MM.1S (cell line): ENCODE data around the gene GOLIM4.

Experiments used
- DNase-seq: peaks from one replicate; pipeline ENCODE4 v3.0.0-alpha.2; 2015
- H2AFZ ChIP-seq: fragments of 300-600 bp; sonication (generic); 2 replicates; pipeline ENCODE4 v1.6.0; 2016; ENCODE audit warnings: antibody characterized with exemption, low read length
- H3F3A ChIP-seq: fragments of 300-600 bp; sonication (generic); 2 replicates; pipeline ENCODE4 v1.6.1; 2016; ENCODE audit warnings: mild to moderate bottlenecking, antibody characterized with exemption, low read length, moderate library complexity, mixed read lengths; ENCODE audit not compliant: insufficient read depth
- H3K27ac ChIP-seq: fragments of 300-600 bp; sonication (generic); 2 replicates; pipeline ENCODE4 v1.5.1; 2016; ENCODE audit warnings: mild to moderate bottlenecking, low read length
- H3K27me3 ChIP-seq: fragments of 300-600 bp; sonication (generic); replicated peaks from 2 replicates; pipeline ENCODE4 v1.6.0; 2016; ENCODE audit warnings: low read length; ENCODE audit not compliant: insufficient read depth
- H3K36me3 ChIP-seq: fragments of 300-600 bp; sonication (generic); replicated peaks from 2 replicates; pipeline ENCODE4 v1.6.1; 2016; ENCODE audit warnings: mild to moderate bottlenecking, low read length, mixed read lengths; ENCODE audit not compliant: insufficient read depth
- H3K4me1 ChIP-seq: fragments of 300-600 bp; sonication (generic); 2 replicates; pipeline ENCODE4 v1.6.1; 2016; ENCODE audit warnings: low read length, mixed read lengths
- H3K4me2 ChIP-seq: fragments of 300-600 bp; sonication (generic); 2 replicates; pipeline ENCODE4 v1.6.0; 2016; ENCODE audit warnings: low read depth, low read length
- H3K4me3 ChIP-seq: fragments of 300-600 bp; sonication (generic); 2 replicates; pipeline ENCODE4 v1.5.1; 2016; ENCODE audit warnings: low read length, mixed read lengths
- H3K79me2 ChIP-seq: fragments of 300-600 bp; sonication (generic); 2 replicates; pipeline ENCODE4 v1.6.1; 2016; ENCODE audit warnings: mixed run types, low read length, mixed read lengths
- H3K9ac ChIP-seq: fragments of 300-600 bp; sonication (generic); 2 replicates; pipeline ENCODE4 v1.6.1; 2016; ENCODE audit warnings: low read length, mixed read lengths
- H3K9me2 ChIP-seq: fragments of 300-600 bp; sonication (generic); replicated peaks from 2 replicates; pipeline ENCODE4 v1.6.1; 2016; ENCODE audit warnings: mild to moderate bottlenecking, low read length, mixed read lengths; ENCODE audit not compliant: insufficient read depth
- H3K9me3 ChIP-seq: fragments of 300-600 bp; sonication (generic); replicated peaks from 2 replicates; pipeline ENCODE4 v1.6.1; 2016; ENCODE audit warnings: mild to moderate bottlenecking, low read length, mixed read lengths; ENCODE audit not compliant: insufficient read depth
- H4K20me1 ChIP-seq: fragments of 300-600 bp; sonication (generic); 2 replicates; pipeline ENCODE4 v1.6.1; 2016; ENCODE audit warnings: mild to moderate bottlenecking, low read length, moderate library complexity, mixed read lengths; ENCODE audit not compliant: insufficient read depth
- EZH2 ChIP-seq: fragments of 300-600 bp; sonication (generic); optimal IDR thresholded peaks from 2 replicates; pipeline ENCODE3; 2017; ENCODE audit warnings: low read depth, mild to moderate bottlenecking, antibody characterized with exemption, low read length, mixed read lengths
- EZH2phosphoT487 ChIP-seq: fragments of 300-600 bp; sonication (generic); IDR thresholded peaks from 2 replicates; pipeline ENCODE4 v1.6.1; 2018; ENCODE audit warnings: antibody characterized with exemption, low read length
- TF ChIP-seq, protein P1 (sequence below): fragments of 300-600 bp; sonication (generic); IDR thresholded peaks from 2 replicates; pipeline ENCODE4 v1.5.1; 2016; ENCODE audit warnings: antibody characterized with exemption, low read length, mixed read lengths

The GOLIM4 gene

DNA sequence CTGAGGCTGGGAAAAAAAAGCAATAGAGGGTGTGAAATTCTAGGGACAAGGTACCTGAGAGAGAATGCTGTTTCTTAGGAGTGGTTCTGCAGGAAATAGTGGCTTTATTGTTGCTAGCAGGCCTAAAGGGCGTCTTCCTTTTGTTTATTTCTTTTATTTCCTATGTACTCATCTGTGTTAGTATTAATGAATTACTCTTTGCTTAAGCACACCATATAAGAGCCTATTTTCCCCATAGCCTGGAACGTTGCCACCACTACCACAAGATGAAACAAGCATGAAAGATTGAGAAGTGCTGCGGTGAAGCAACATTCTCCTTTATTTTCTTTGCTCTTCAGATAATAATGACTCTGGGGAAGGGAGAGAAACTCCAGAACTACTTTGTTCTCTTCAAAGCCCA lies 21.3 kb upstream of the GOLIM4 start:
- Histone ChIP-seq H3K4me1 (no peaks in the 10 kb centered on the region), H2AFZ (no peak overlapping the region), H3K36me3 (no peaks in the 10 kb centered on the region), H3K9ac (no peak overlapping the region), H3F3A (no peaks in the 10 kb centered on the region), H3K9me2 (no peaks in the 10 kb centered on the region), H3K4me3 (no peak overlapping the region), H3K9me3 (no peaks in the 10 kb centered on the region), H3K27me3 (no peaks in the 10 kb centered on the region), H3K27ac (no peak overlapping the region), H4K20me1 (no peaks in the 10 kb centered on the region), H3K4me2 (no peak overlapping the region), H3K79me2 (no peaks in the 10 kb centered on the region)
- TF ChIP-seq EZH2 (no peak), EZH2phosphoT487 (no peak)
- TF ChIP-seq, protein P1, sequence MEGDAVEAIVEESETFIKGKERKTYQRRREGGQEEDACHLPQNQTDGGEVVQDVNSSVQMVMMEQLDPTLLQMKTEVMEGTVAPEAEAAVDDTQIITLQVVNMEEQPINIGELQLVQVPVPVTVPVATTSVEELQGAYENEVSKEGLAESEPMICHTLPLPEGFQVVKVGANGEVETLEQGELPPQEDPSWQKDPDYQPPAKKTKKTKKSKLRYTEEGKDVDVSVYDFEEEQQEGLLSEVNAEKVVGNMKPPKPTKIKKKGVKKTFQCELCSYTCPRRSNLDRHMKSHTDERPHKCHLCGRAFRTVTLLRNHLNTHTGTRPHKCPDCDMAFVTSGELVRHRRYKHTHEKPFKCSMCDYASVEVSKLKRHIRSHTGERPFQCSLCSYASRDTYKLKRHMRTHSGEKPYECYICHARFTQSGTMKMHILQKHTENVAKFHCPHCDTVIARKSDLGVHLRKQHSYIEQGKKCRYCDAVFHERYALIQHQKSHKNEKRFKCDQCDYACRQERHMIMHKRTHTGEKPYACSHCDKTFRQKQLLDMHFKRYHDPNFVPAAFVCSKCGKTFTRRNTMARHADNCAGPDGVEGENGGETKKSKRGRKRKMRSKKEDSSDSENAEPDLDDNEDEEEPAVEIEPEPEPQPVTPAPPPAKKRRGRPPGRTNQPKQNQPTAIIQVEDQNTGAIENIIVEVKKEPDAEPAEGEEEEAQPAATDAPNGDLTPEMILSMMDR = no peak
- DNase-seq = no peak

DNA sequence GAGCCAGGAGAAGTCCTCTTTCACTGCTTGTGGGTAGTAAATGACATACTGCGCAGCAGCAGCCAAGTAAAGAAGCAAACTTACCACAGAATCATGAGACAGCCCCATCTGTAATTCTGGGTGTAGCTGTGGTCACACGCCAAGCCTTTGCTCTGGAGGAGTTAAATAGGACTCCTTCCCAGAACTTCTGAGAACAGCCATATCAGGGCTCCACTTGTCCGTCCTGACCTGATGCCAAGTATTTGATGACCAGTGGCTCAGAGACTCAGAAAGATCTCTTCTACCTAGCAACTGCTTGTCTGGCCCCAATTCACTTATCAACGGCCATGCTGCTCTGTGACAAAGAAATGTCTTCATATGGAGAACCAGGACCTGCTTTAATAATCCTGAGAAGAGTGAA lies 20.6 kb upstream of the GOLIM4 start:
- H3K9me3 ChIP-seq = no peaks in the 10 kb centered on the region
- H3K4me3 ChIP-seq = no peak overlapping the region
- H3K4me1 ChIP-seq = no peaks in the 10 kb centered on the region
- H3F3A ChIP-seq = no peaks in the 10 kb centered on the region
- no peaks in the 10 kb centered on the region for H3K27me3 ChIP-seq
- H3K27ac ChIP-seq = no peak overlapping the region
- H4K20me1 ChIP-seq = no peaks in the 10 kb centered on the region
- H3K9me2 ChIP-seq = no peaks in the 10 kb centered on the region
- TF ChIP-seq EZH2 = no peak
- TF ChIP-seq, protein P1 = no peak
- TF ChIP-seq EZH2phosphoT487 = no peak
- H3K4me2 ChIP-seq = no peak overlapping the region
- H3K9ac ChIP-seq = no peak overlapping the region
- H3K79me2 ChIP-seq = no peaks in the 10 kb centered on the region
- DNase-seq = no peak
- H3K36me3 ChIP-seq = no peaks in the 10 kb centered on the region
- H2AFZ ChIP-seq = no peak overlapping the region

DNA sequence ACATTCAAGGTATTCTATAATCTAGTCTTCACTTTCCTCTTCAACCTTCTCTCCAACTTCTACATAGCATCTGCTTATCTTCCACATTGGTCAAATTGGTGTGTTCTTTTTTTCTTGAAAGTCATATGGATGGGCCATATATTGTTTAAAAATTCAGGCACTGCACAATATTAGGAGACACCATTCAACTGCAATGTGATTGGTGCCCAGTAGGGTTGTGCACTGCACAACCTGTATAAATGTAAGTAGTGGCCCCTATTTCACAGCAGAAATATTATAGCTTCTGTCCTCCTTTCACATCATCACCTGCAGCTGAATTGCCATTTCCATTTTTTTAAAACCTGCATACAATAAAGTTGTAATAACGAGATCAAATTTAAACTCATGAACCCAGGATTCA lies 18.1 kb upstream of the GOLIM4 start:
- Histone ChIP-seq H3K36me3 (no peaks in the 10 kb centered on the region), H2AFZ (no peak overlapping the region), H3K27me3 (no peaks in the 10 kb centered on the region), H3K9me3 (no peaks in the 10 kb centered on the region), H3K4me2 (no peak overlapping the region), H3K9me2 (no peaks in the 10 kb centered on the region), H3K9ac (no peak overlapping the region), H3K79me2 (no peaks in the 10 kb centered on the region), H4K20me1 (no peaks in the 10 kb centered on the region), H3K4me3 (no peak overlapping the region), H3K27ac (no peak overlapping the region), H3F3A (no peaks in the 10 kb centered on the region), H3K4me1 (no peaks in the 10 kb centered on the region)
- TF ChIP-seq EZH2phosphoT487 (no peak), EZH2 (no peak)
- TF ChIP-seq, protein P1 = no peak
- no peak for DNase-seq

DNA sequence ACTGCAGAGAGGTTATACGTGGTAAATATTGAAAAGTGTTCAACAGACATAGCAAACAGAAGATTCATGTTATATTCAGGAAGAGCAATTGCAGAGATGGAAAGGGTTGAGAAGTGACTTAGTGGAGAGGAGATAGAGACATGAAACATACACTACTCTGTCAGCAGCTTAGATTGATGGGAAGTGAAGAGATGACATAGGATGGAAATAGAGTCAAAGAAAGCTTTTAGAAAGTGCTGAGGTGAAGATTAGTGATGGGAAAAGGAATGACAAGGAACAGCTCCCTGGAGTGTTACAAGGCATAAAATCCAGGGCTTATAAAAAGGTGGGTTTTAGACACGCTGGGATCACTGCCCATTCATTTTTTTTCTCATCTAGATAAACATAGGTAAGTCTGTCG lies 17.2 kb upstream of the GOLIM4 start:
- no peak for DNase-seq
- H3K4me1 ChIP-seq = no peaks in the 10 kb centered on the region
- H3K4me3 ChIP-seq = no peak overlapping the region
- no peaks in the 10 kb centered on the region for H4K20me1 ChIP-seq
- H3K27ac ChIP-seq = no peak overlapping the region
- H3K9me2 ChIP-seq = no peaks in the 10 kb centered on the region
- H3K27me3 ChIP-seq = no peaks in the 10 kb centered on the region
- H3K36me3 ChIP-seq = no peaks in the 10 kb centered on the region
- H3K9me3 ChIP-seq = no peaks in the 10 kb centered on the region
- TF ChIP-seq EZH2 = no peak
- no peak for TF ChIP-seq EZH2phosphoT487
- TF ChIP-seq, protein P1 = no peak
- no peaks in the 10 kb centered on the region for H3K79me2 ChIP-seq
- no peak overlapping the region for H2AFZ ChIP-seq
- H3K9ac ChIP-seq = no peak overlapping the region
- no peak overlapping the region for H3K4me2 ChIP-seq
- H3F3A ChIP-seq = no peaks in the 10 kb centered on the region
